Panc1 (cell line): ENCODE data around the gene MCF2L. TPM values are rescaled to one million over a fixed set of nuclear protein-coding genes. Genes with fewer than 3 reads are reported as not detected.

Experiments used
- ATAC-seq: fragments of 200-7000 bp; cut with Tn5 transposase; 2 replicates; pipeline ENCODE4 v1.9.1; 2020; ENCODE audit warnings: mild to moderate bottlenecking, moderate library complexity
- BruUV-seq: library from RNA; stranded (reverse); fragments of 400-500 nt; replicated peaks from 2 replicates; lab custom pipeline; 2021; lab: Mats Ljungman, UMichigan
- CTCF ChIA-PET: fragments of 300-600 bp; sonication (Branson Sonifier 250); formaldehyde crosslinking; loops from one replicate; lab custom pipeline; 2022; ENCODE audit warnings: antibody characterized with exemption; lab: Charles Lee
- POLR2A ChIA-PET: fragments of 300-600 bp; sonication (Branson Sonifier 250); formaldehyde crosslinking; loops from one replicate; lab custom pipeline; 2022; ENCODE audit warnings: antibody characterized with exemption; lab: Charles Lee
- DNase-seq: peaks from one replicate; pipeline ENCODE4 v3.0.0-alpha.2; 2010; ENCODE audit warnings: low read depth, low spot score
- H3K27ac ChIP-seq: 2 replicates; pipeline ENCODE4 v1.5.1; 2011; ENCODE audit warnings: mild to moderate bottlenecking, low read length, inconsistent platforms
- H3K27me3 ChIP-seq: fragments of 200-500 bp; sonication (Bioruptor generic); 2 replicates; pipeline ENCODE4 v1.6.0; 2014; ENCODE audit warnings: low read length, inconsistent platforms; ENCODE audit not compliant: control insufficient read depth, insufficient read depth
- H3K36me3 ChIP-seq: fragments of 200-500 bp; sonication (Bioruptor generic); 2 replicates; pipeline ENCODE4 v1.5.1; 2014; ENCODE audit warnings: inconsistent platforms, mild to moderate bottlenecking, low read length, moderate library complexity; ENCODE audit not compliant: control insufficient read depth, insufficient read depth
- H3K4me1 ChIP-seq: 2 replicates; pipeline ENCODE4 v1.5.1; 2011; ENCODE audit warnings: inconsistent platforms, mild to moderate bottlenecking, low read length, moderate library complexity; ENCODE audit not compliant: control insufficient read depth, insufficient read depth
- H3K4me3 ChIP-seq, 2 experiments: 2 replicates each; pipeline ENCODE4 v1.5.1; 2011 to 2012; ENCODE audit warnings: low read depth in 2 of 2, low read length in 2 of 2, mild to moderate bottlenecking in 2 of 2, inconsistent platforms in 1 of 2, moderate library complexity in 1 of 2
- H3K9me3 ChIP-seq: fragments of 200-500 bp; sonication (Bioruptor generic); 2 replicates; pipeline ENCODE4 v1.5.1; 2014; ENCODE audit warnings: low read depth, mild to moderate bottlenecking, inconsistent platforms, low read length, moderate library complexity; ENCODE audit not compliant: control insufficient read depth, insufficient read depth
- CTCF ChIP-seq: fragments of 450-650 bp; IDR thresholded peaks from 2 replicates; pipeline ENCODE4 v1.5.1; 2017; ENCODE audit warnings: mild to moderate bottlenecking
- POLR2AphosphoS5 ChIP-seq: IDR thresholded peaks from 2 replicates; pipeline ENCODE4 v1.6.1; 2012; ENCODE audit warnings: mild to moderate bottlenecking, low read depth, low read length, moderate library complexity
- SIN3A ChIP-seq: IDR thresholded peaks from 2 replicates; pipeline ENCODE4 v1.6.1; 2012; ENCODE audit warnings: low read depth, mild to moderate bottlenecking, low read length, moderate library complexity, borderline replicate concordance; ENCODE audit not compliant: insufficient read depth
- TCF7L2 ChIP-seq: IDR thresholded peaks from 2 replicates; pipeline ENCODE4 v1.6.1; 2011; ENCODE audit warnings: mild to moderate bottlenecking, low read depth, low read length, inconsistent platforms
- in situ Hi-C: cut with HindIII; loops from 2 replicates; pipeline ENCODE4 v1.10.0; 2016; ENCODE audit warnings: low sequenced_read_pairs, low pct_unique_long_range_greater_than_20kb
- intact Hi-C: fragments of 100-400 bp; cut with micrococcal nuclease; formaldehyde crosslinking; loops from one replicate; pipeline ENCODE4 v1.10.0; 2022; ENCODE audit not compliant: unreplicated experiment
- total RNA-seq: library from RNA; stranded (reverse); gene quantifications from one replicate; pipeline ENCODE4 v1.2.1, GENCODE V29; 2021; ENCODE audit not compliant: unreplicated experiment
- TF ChIP-seq, protein P1 (sequence below), 2 experiments: IDR thresholded peaks; 2 replicates each; pipeline ENCODE4 v1.6.1; 2011 to 2012; ENCODE audit warnings: low read depth in 2 of 2, control low read depth in 1 of 2, low read length in 1 of 2, mild to moderate bottlenecking in 1 of 2, moderate library complexity in 1 of 2; ENCODE audit not compliant: insufficient read depth in 1 of 2

The MCF2L gene
- total RNA-seq, 1 experiment from 2014 or later = 0.57 TPM

GRCh38 chr13:112971288-112971643 lies 2.3 kb downstream of the MCF2L start:
- intact Hi-C loops (no loop called here), in situ Hi-C loops (no loop called here)
- Histone ChIP-seq H3K9me3 (no peaks in the 10 kb centered on the region), H3K27me3 (peaks cover 9% of the 10 kb centered on the region), H3K36me3 (no peaks in the 10 kb centered on the region), H3K4me1 (no peaks in the 10 kb centered on the region; the same call in 1 of the 2 replicates), H3K4me3 (no peak overlapping the region), H3K27ac (no peak overlapping the region)
- DNase-seq (no peak), ATAC-seq (no peak)
- ChIA-PET POLR2A (no interaction called here), CTCF (no interaction called here)
- TF ChIP-seq POLR2AphosphoS5 (no peak), TCF7L2 (no peak), CTCF (no peak), SIN3A (no peak)
- TF ChIP-seq, protein P1, sequence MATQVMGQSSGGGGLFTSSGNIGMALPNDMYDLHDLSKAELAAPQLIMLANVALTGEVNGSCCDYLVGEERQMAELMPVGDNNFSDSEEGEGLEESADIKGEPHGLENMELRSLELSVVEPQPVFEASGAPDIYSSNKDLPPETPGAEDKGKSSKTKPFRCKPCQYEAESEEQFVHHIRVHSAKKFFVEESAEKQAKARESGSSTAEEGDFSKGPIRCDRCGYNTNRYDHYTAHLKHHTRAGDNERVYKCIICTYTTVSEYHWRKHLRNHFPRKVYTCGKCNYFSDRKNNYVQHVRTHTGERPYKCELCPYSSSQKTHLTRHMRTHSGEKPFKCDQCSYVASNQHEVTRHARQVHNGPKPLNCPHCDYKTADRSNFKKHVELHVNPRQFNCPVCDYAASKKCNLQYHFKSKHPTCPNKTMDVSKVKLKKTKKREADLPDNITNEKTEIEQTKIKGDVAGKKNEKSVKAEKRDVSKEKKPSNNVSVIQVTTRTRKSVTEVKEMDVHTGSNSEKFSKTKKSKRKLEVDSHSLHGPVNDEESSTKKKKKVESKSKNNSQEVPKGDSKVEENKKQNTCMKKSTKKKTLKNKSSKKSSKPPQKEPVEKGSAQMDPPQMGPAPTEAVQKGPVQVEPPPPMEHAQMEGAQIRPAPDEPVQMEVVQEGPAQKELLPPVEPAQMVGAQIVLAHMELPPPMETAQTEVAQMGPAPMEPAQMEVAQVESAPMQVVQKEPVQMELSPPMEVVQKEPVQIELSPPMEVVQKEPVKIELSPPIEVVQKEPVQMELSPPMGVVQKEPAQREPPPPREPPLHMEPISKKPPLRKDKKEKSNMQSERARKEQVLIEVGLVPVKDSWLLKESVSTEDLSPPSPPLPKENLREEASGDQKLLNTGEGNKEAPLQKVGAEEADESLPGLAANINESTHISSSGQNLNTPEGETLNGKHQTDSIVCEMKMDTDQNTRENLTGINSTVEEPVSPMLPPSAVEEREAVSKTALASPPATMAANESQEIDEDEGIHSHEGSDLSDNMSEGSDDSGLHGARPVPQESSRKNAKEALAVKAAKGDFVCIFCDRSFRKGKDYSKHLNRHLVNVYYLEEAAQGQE (IDR thresholded peaks at IDR 0.05; ENCODE audit: insufficient read depth in 1 of 2, low read depth in 2 of 2, low read length in 1 of 2) = no peak
- BruUV-seq = no TSS peak

GRCh38 chr13:112972258-112972657 lies 3.2 kb downstream of the MCF2L start:
- POLR2A ChIA-PET = no interaction called here
- no peaks in the 10 kb centered on the region for H3K36me3 ChIP-seq
- no peak for TF ChIP-seq POLR2AphosphoS5
- TF ChIP-seq TCF7L2 = no peak
- TF ChIP-seq, protein P1 (IDR thresholded peaks at IDR 0.05; ENCODE audit: insufficient read depth in 1 of 2, low read depth in 2 of 2, low read length in 1 of 2) = no peak
- TF ChIP-seq CTCF = no peak
- TF ChIP-seq SIN3A = no peak
- H3K4me1 ChIP-seq = no peaks in the 10 kb centered on the region; the same call in 1 of the 2 replicates
- H3K27me3 ChIP-seq = peaks cover 9% of the 10 kb centered on the region
- H3K4me3 ChIP-seq = no peak overlapping the region
- H3K27ac ChIP-seq = no peak overlapping the region
- no peak for DNase-seq
- CTCF ChIA-PET = no interaction called here
- no peak for ATAC-seq
- no TSS peak for BruUV-seq
- intact Hi-C loops (no loop called here), in situ Hi-C loops (no loop called here)
- H3K9me3 ChIP-seq = no peaks in the 10 kb centered on the region
